ENCODE data around the gene EXOC6. TPM values are rescaled to one million over a fixed set of nuclear protein-coding genes. Genes with fewer than 3 reads are reported as not detected.
A peak's percentile ranks its signal among the peaks of the same experiment; 100 is the strongest.
"Not testable (repeated sequence)": the region's sequence is repeated elsewhere in the genome, so short reads cannot be mapped to it uniquely, and the experiment has no call there.

EXOC6 gene
- polyA plus RNA-seq, 1 donor, result 20.3 TPM

- no CpG with 5 or more reads among the region's 3 CpGs for WGBS (ENCODE audit: insufficient coverage, low lambda C conversion rate)
- Histone ChIP-seq H3K4me1 (ENCODE audit: control insufficient read depth, insufficient read depth, low read length) (peaks cover 7% of the 10 kb centered on the region), H3K4me3 (ENCODE audit: low read length) (no peak overlapping the region), H3K36me3 (ENCODE audit: control insufficient read depth, insufficient read depth, low read length) (peaks cover 2% of the 10 kb centered on the region), H3K27ac (ENCODE audit: low read length) (no peak overlapping the region), H3K27me3 (ENCODE audit: control insufficient read depth, insufficient read depth, low read length) (no peaks in the 10 kb centered on the region), H3K9me3 (ENCODE audit: control insufficient read depth, low read depth, low read length) (peaks cover 3% of the 10 kb centered on the region)
- DNase-seq, result no peak
These were observed 122.2 kb downstream of the EXOC6 start for GRCh38 chr10:92970301-92971070.

DNA sequence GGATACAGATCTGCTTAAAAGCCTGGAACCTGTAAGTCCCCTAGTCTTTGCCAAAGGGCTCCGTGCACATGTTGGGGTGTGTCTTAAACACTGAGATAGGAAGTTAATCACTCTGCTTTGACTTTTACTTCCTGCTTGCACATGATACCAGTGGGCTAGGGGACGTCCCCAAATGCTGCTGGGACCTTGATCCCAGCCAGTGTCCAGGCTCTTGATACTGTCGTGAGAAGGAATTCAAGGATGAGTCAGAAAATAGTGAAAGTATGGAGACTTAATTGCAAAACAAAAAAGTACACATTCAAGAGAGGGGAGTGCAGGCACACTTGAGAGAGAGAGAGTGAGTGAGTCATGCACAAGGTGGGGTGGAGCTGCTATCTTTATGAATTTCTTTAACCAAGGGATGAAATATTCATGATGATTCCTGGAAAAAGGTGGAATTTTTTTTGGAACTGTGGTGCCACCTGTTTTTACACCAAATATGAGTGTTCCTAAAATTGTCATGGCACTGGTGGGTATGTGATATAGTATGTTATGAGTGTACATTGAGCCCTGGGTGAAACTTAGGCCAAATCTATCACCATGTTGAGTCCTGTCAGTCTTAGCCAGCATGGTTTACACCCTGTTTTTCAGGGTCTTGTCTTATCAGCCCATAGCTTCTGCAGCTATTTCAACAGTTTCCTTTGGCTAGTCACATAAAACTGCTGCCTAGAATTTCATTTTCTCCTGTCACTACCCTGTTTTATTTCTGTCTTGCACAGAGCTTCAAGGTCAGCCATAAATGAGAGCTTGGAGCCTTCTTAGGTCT, 123.9 kb downstream of the EXOC6 start:
- Histone ChIP-seq H3K36me3 (ENCODE audit: control insufficient read depth, insufficient read depth, low read length) (peaks cover 2% of the 10 kb centered on the region), H3K27ac (ENCODE audit: low read length) (peak overlapping the region; percentile 13), H3K27me3 (ENCODE audit: control insufficient read depth, insufficient read depth, low read length) (no peaks in the 10 kb centered on the region), H3K4me3 (ENCODE audit: low read length) (no peak overlapping the region), H3K4me1 (ENCODE audit: control insufficient read depth, insufficient read depth, low read length) (peaks cover 7% of the 10 kb centered on the region), H3K9me3 (ENCODE audit: control insufficient read depth, low read depth, low read length) (peaks cover 3% of the 10 kb centered on the region)
- WGBS (ENCODE audit: insufficient coverage, low lambda C conversion rate), result no CpG with 5 or more reads among the region's 3 CpGs
- DNase-seq, result peak; percentile 67 to 87

GRCh38 chr10:92972886-92973285, 124.6 kb downstream of the EXOC6 start:
- H3K9me3 ChIP-seq (ENCODE audit: control insufficient read depth, low read depth, low read length), result peaks cover 3% of the 10 kb centered on the region
- H3K27ac ChIP-seq (ENCODE audit: low read length), result no peak overlapping the region
- peaks cover 7% of the 10 kb centered on the region for H3K4me1 ChIP-seq (ENCODE audit: control insufficient read depth, insufficient read depth, low read length)
- DNase-seq, result no peak
- H3K4me3 ChIP-seq (ENCODE audit: low read length), result no peak overlapping the region
- H3K36me3 ChIP-seq (ENCODE audit: control insufficient read depth, insufficient read depth, low read length), result peaks cover 2% of the 10 kb centered on the region
- no CpG with 5 or more reads among the region's 2 CpGs for WGBS (ENCODE audit: insufficient coverage, low lambda C conversion rate)
- no peaks in the 10 kb centered on the region for H3K27me3 ChIP-seq (ENCODE audit: control insufficient read depth, insufficient read depth, low read length)

DNA sequence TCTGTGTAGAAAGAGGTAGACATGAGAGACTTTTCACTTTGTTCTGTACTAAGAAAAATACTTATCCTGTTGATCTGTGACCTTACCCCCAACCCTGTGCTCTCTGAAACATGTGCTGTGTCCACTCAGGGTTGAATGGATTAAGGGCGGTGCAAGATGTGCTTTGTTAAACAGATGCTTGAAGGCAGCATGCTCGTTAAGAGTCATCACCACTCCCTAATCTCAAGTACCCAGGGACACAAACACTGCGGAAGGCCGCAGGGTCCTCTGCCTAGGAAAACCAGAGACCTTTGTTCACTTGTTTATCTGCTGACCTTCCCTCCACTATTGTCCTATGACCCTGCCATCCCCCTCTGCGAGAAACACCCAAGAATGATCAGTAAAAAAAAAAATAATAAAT, 128.0 kb downstream of the EXOC6 start:
- not testable (repeated sequence) for DNase-seq; H3K36me3 ChIP-seq (ENCODE audit: control insufficient read depth, insufficient read depth, low read length); H3K27me3 ChIP-seq (ENCODE audit: control insufficient read depth, insufficient read depth, low read length); H3K27ac ChIP-seq (ENCODE audit: low read length); H3K9me3 ChIP-seq (ENCODE audit: control insufficient read depth, low read depth, low read length); H3K4me3 ChIP-seq (ENCODE audit: low read length); H3K4me1 ChIP-seq (ENCODE audit: control insufficient read depth, insufficient read depth, low read length)
- WGBS (ENCODE audit: insufficient coverage, low lambda C conversion rate), result no CpG with 5 or more reads among the region's 5 CpGs

- DNase-seq, result no peak
- Histone ChIP-seq H3K4me3 (ENCODE audit: low read length) (no peak overlapping the region), H3K36me3 (ENCODE audit: control insufficient read depth, insufficient read depth, low read length) (no peaks in the 10 kb centered on the region), H3K27me3 (ENCODE audit: control insufficient read depth, insufficient read depth, low read length) (no peaks in the 10 kb centered on the region), H3K27ac (ENCODE audit: low read length) (no peak overlapping the region), H3K9me3 (ENCODE audit: control insufficient read depth, low read depth, low read length) (no peaks in the 10 kb centered on the region), H3K4me1 (ENCODE audit: control insufficient read depth, insufficient read depth, low read length) (no peaks in the 10 kb centered on the region)
- no CpG with 5 or more reads among the region's 1 CpG for WGBS (ENCODE audit: insufficient coverage, low lambda C conversion rate)
These were observed 140.9 kb downstream of the EXOC6 start for GRCh38 chr10:92989250-92989649.

DNA sequence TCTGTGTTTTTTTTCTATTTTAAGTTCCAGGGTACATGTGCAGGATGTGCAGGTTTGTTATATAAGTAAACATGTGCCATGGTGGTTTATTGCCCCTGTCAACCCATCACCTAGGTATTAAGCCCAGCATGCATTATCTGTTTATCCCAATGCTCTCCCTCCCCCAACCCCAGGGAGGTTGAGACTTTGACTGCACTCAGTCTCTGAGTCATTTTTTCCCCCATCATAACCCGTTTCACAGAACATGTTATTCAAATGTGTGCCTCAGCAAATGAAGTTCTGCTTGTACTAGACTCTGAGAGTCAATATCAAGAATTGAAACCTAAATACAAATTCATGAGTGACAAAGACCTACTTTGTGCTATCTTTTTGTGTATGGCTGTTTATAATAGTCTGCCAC, 142.3 kb downstream of the EXOC6 start:
- peak in 1 of 2 donors; percentile 36 for DNase-seq
- no peaks in the 10 kb centered on the region for H3K27me3 ChIP-seq (ENCODE audit: control insufficient read depth, insufficient read depth, low read length)
- H3K27ac ChIP-seq (ENCODE audit: low read length), result no peak overlapping the region
- no peak overlapping the region for H3K4me3 ChIP-seq (ENCODE audit: low read length)
- WGBS (ENCODE audit: insufficient coverage, low lambda C conversion rate), result no CpG with 5 or more reads among the region's 1 CpG
- no peaks in the 10 kb centered on the region for H3K36me3 ChIP-seq (ENCODE audit: control insufficient read depth, insufficient read depth, low read length)
- no peaks in the 10 kb centered on the region for H3K4me1 ChIP-seq (ENCODE audit: control insufficient read depth, insufficient read depth, low read length)
- H3K9me3 ChIP-seq (ENCODE audit: control insufficient read depth, low read depth, low read length), result no peaks in the 10 kb centered on the region

GRCh38 chr10:92991513-92991912, 143.2 kb downstream of the EXOC6 start:
- Histone ChIP-seq H3K4me3 (ENCODE audit: low read length) (no peak overlapping the region), H3K27ac (ENCODE audit: low read length) (no peak overlapping the region), H3K27me3 (ENCODE audit: control insufficient read depth, insufficient read depth, low read length) (no peaks in the 10 kb centered on the region), H3K36me3 (ENCODE audit: control insufficient read depth, insufficient read depth, low read length) (no peaks in the 10 kb centered on the region), H3K4me1 (ENCODE audit: control insufficient read depth, insufficient read depth, low read length) (no peaks in the 10 kb centered on the region), H3K9me3 (ENCODE audit: control insufficient read depth, low read depth, low read length) (no peaks in the 10 kb centered on the region)
- DNase-seq, result no peak
- WGBS (ENCODE audit: insufficient coverage, low lambda C conversion rate), result no CpG with 5 or more reads among the region's 2 CpGs

GRCh38 chr10:92993699-92994272, 145.5 kb downstream of the EXOC6 start:
- WGBS (ENCODE audit: insufficient coverage, low lambda C conversion rate), result no CpG with 5 or more reads among the region's 2 CpGs
- no peaks in the 10 kb centered on the region for H3K36me3 ChIP-seq (ENCODE audit: control insufficient read depth, insufficient read depth, low read length)
- no peak for DNase-seq
- no peaks in the 10 kb centered on the region for H3K27me3 ChIP-seq (ENCODE audit: control insufficient read depth, insufficient read depth, low read length)
- H3K4me1 ChIP-seq (ENCODE audit: control insufficient read depth, insufficient read depth, low read length), result no peaks in the 10 kb centered on the region
- no peaks in the 10 kb centered on the region for H3K9me3 ChIP-seq (ENCODE audit: control insufficient read depth, low read depth, low read length)
- H3K27ac ChIP-seq (ENCODE audit: low read length), result no peak overlapping the region
- H3K4me3 ChIP-seq (ENCODE audit: low read length), result no peak overlapping the region

DNA sequence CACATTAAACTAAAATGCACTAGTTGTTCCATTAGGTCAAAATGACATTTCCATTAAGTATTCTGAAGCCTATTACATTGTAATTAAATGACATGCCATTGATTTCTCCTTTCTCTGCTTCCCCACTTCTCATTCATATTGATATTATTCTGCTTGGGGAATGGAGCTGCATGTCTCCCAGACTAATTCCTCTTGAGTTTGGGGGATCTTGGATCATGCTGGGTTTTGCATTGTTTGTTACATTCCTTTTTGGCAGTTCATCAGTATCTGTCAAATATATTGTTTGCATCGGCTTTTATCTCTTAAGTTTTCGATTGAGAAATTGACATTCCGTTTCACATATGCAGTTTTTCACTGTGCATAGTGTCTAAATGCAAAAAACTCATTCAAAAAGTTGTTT, 147.2 kb downstream of the EXOC6 start:
- Histone ChIP-seq H3K36me3 (ENCODE audit: control insufficient read depth, insufficient read depth, low read length) (no peaks in the 10 kb centered on the region), H3K4me3 (ENCODE audit: low read length) (no peak overlapping the region), H3K27me3 (ENCODE audit: control insufficient read depth, insufficient read depth, low read length) (no peaks in the 10 kb centered on the region), H3K27ac (ENCODE audit: low read length) (no peak overlapping the region), H3K9me3 (ENCODE audit: control insufficient read depth, low read depth, low read length) (no peaks in the 10 kb centered on the region), H3K4me1 (ENCODE audit: control insufficient read depth, insufficient read depth, low read length) (no peaks in the 10 kb centered on the region)
- no peak for DNase-seq
- WGBS (ENCODE audit: insufficient coverage, low lambda C conversion rate), result 90% methylated on average over 3 of the region's 3 CpGs

DNA sequence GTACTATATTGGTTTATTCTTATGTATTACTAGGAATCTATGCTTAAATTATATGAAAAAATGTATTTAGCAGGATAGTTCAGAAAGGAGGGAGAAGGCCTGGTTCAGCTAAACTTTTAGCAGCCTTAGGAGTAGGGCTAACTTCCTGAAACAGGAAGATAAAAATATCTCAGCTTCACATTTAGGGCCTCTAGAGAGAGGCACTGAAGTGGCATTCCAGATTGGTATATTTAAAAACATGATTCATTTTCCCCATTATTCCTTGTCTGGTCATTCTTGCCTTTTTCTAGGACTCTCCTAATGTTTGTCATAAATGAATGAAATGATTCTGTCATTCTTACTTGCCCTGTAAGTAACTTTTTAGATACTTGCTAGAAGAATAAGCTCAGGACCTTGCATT, 149.3 kb downstream of the EXOC6 start:
- Histone ChIP-seq H3K36me3 (ENCODE audit: control insufficient read depth, insufficient read depth, low read length) (no peaks in the 10 kb centered on the region), H3K9me3 (ENCODE audit: control insufficient read depth, low read depth, low read length) (no peaks in the 10 kb centered on the region), H3K4me1 (ENCODE audit: control insufficient read depth, insufficient read depth, low read length) (no peaks in the 10 kb centered on the region), H3K27me3 (ENCODE audit: control insufficient read depth, insufficient read depth, low read length) (no peaks in the 10 kb centered on the region), H3K4me3 (ENCODE audit: low read length) (no peak overlapping the region), H3K27ac (ENCODE audit: low read length) (no peak overlapping the region)
- DNase-seq, result no peak
